HG03097 (cell line): ENCODE measurements around the gene CNTN4.

Experiments
- ATAC-seq: cut with Tn5 transposase; IDR thresholded peaks from one replicate; pipeline ENCODE4 v1.9.1; 2021; ENCODE audit not compliant: unreplicated experiment, low FRiP score

Gene CNTN4

DNA sequence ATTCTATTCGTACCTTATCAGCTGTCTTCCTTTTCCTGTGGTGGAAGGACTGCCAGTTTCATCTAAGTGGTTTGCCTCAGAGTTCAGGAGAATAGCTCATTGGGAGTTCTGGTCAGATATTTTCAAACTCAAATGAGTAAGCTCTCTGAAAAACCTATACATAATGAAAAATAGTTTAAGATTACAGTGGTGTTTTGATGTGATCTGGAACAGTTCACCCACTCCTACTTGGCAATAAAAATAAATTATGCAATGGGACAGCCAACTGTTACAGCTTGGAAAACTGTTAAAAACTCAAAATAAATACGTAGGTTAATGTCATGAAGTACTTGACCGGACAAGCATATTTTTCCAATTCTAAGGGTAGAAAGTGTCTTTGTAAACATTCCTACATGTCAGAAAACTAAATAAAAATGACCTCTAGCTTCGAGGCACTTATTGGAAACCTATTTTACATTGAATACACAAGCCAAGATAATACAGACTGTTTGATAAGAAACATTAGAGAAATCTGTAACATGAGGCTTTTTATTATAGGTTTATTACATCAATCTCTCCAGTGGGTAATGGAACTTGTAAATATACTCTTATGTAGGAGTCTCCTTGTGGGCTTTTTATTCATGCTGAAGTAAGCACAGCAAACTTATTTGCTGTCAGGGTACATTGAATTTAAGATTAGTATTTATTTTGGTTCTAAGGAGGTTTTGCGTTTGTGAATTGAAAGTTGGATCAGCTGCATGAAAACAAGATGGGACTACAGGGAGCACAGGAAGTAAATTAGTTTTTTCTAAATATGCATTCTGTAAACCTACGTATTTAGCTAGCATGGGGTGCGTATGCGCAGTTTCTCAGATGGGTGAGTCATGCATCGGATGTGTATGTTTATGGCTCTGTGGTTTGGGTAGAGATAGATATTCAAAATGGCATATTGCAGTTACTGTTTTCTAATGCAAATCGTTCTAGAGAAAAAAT lies 558.4 kb downstream of the CNTN4 start:
- ATAC-seq: no peak

- ATAC-seq: no peak
Observed at GRCh38 chr3:2657971-2658370, 559.3 kb downstream of the CNTN4 start.

DNA sequence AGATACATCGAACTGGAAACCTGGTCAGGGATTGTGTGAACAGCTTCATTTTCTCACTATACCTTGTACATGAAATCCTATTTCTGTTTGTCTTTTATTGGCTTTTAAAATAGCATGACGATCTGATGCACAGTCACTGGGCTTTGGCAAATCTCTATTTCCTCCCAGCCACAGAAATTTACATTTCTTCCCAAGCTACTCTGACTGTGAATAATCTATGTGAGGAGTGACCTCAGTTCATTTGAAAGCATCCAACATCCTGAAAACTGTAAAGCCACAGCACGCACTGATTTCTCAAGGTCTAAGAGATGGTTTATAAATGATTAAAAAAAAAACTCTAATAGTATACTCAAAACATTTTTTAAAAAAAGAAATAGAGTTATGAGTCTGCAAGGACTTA lies 561.2 kb downstream of the CNTN4 start:
- no peak for ATAC-seq

DNA sequence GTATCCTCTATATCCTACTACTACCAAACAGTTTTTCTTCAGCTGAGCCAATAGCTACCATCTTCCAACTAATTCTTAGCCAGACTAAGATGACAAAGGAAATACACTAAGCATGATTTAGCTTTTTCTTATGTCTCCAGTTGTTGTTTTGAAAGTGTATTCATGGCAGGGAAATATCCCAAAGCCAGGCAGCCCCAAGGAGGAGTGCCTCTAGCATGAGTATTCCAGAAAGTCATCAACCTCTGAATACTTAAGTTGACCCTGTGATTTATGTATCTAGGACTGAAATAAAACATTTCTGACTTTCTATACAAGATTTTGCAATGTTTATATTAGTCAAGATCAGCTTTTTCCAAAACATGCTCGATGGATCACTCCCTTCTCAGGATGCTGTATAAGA lies 562.4 kb downstream of the CNTN4 start:
- no peak for ATAC-seq

- no peak for ATAC-seq
Observed at GRCh38 chr3:2677501-2677900, 578.8 kb downstream of the CNTN4 start.

DNA sequence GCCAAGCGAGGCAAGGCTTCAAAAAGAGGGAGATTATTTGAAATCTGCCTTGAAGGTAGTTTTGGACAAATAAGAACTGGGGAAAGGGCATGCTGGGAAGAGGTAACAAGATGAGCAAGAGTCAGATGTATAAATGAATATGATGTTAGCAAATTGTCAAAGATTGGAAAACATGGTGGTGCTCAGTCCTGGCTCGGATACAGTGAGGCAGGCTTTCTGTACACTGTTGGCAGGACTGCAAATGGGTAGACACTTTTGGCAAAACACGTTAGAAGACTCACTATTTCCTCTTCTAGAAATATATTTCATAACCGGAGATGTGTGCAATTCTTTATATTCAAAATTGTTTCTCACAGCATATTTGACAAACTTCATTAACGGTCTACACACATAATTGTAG lies 581.6 kb downstream of the CNTN4 start:
- no peak for ATAC-seq

GRCh38 chr3:2684046-2684445 lies 585.4 kb downstream of the CNTN4 start:
- no peak for ATAC-seq

- no peak for ATAC-seq
Observed at GRCh38 chr3:2686816-2687502, 588.3 kb downstream of the CNTN4 start.

DNA sequence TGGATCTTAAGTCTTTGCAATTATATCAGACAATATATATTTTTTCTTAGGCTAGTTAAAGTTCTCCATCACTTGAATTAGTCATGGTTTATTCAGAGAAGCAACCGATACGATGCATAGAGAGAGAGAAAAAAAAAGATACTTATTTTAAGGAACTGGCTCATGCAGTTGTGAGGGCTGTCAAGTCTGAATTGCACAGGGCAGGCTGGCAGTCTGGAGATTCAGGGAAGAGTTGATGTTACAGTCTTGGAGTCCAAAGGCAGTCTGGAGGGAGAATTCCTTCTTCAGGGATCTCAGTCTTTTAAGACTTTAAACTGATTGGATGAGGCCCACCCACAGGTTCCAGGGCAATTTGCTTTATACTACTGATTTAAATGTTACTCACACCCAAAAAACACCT lies 598.9 kb downstream of the CNTN4 start:
- no peak for ATAC-seq

- no peak for ATAC-seq
Observed at GRCh38 chr3:2701471-2701870, 602.8 kb downstream of the CNTN4 start.

GRCh38 chr3:2706144-2706835 lies 607.6 kb downstream of the CNTN4 start:
- no peak for ATAC-seq

- no peak for ATAC-seq
Observed at GRCh38 chr3:2706836-2707210, 608.2 kb downstream of the CNTN4 start.

DNA sequence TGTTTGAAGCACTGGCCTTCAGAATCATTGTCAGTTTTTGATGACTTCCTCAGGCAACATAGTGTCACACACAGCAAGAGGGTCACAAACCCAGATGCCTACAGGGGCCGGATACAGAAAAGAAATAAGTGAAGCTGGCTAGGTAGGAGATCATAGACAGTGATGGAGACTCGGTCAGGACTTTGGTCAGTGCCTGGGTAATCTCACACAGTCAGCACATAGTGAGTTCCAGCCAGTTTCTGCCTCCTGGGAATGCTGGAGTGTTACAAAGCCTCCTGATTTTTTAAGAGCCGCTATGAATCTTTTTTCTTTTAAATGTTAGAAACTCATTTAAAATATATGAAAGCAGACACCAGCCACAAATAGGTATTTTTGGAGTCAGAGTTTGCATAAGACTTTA lies 612.4 kb downstream of the CNTN4 start:
- no peak for ATAC-seq

DNA sequence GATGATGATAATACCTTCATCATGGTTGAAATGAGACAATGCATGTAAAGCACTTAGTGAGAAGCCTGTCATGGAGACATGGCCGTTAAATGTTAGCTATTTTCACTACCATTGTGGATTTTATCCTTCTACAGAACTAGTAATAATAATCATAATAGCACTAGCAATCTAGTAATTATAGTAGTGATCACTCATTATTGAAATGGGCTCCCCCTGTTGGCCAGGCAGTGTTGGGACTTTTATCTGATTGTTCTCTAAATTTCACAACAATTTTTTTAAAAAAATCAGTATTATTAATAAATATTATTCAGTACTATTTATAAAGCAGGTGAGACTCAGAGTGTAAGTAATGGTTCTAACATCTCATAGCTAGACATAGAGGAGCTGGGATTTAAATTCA lies 615.3 kb downstream of the CNTN4 start:
- ATAC-seq: no peak

DNA sequence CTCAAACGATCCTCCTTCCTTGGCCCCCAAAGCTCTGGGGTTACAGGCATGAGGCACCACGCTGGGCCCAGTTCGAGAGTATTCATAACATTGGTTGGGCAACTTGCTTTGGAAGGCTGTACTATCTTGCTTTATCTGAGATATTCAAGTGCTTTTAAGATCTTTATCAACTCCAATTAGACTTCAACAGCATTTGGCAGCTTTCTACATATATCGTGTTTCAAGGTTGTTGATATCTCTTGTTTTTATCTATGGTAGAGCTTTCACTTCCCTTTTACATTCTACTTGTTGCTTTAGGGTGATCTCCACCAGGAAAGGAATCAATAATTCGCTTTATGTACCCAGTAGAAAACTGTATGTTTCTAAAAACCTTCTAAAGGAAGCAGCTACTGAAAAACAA lies 616.2 kb downstream of the CNTN4 start:
- no peak for ATAC-seq

- no peak for ATAC-seq
Observed at GRCh38 chr3:2727101-2727500, 628.4 kb downstream of the CNTN4 start.

- no peak for ATAC-seq
Observed at GRCh38 chr3:2727610-2728318, 629.1 kb downstream of the CNTN4 start.

- no peak for ATAC-seq
Observed at GRCh38 chr3:2731843-2732242, 633.2 kb downstream of the CNTN4 start.

- no peak for ATAC-seq
Observed at GRCh38 chr3:2735392-2735894, 636.8 kb downstream of the CNTN4 start.

DNA sequence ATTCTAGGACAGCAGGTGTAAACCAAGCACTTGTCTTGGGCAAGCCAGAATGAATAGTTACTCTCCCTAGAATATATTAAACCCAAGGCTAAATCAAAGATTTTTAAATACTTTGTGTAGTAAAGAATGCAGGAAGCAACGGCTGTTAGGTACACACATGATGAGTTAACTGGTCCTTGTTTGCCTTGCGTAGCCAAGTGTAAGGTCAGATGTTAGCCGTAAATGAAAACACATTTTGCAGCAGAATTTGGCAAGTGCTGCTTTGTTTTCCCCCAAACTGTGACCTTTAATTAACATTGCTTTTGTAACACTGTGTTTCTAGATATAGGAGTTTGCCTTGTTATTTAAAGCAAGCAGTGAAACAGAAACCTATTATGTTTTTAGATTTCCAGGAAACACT lies 642.9 kb downstream of the CNTN4 start:
- no peak for ATAC-seq
